C4-2B (cell line): ENCODE data around the gene STAT4.

Experiments used
- CTCF ChIP-seq: fragments of 450-650 bp; conservative IDR thresholded peaks from 2 replicates; pipeline ENCODE4 v1.5.1; 2017; ENCODE audit warnings: mild to moderate bottlenecking
- ZFX ChIP-seq: fragments of 450-650 bp; IDR thresholded peaks from 2 replicates; pipeline ENCODE4 v1.6.1; 2017

GRCh38 chr2:191006997-191007783 lies 143.6 kb downstream of the STAT4 start:
- no peak for TF ChIP-seq CTCF
- TF ChIP-seq ZFX = no peak
